ENCODE data around the gene IL24.

Gene IL24

GRCh38 chr1:206945779-206946178, 48.5 kb downstream of the IL24 start:
- TF ChIP-seq CTCF (IDR thresholded peaks at IDR 0.05; ENCODE audit: insufficient read depth, low read length, poor library complexity, severe bottlenecking), result no peak
- no peak for DNase-seq (ENCODE audit: extremely low read depth, insufficient read length)
- H3K36me3 ChIP-seq (ENCODE audit: control insufficient read depth, insufficient read depth, low read length), result no peaks in the 10 kb centered on the region
- no peak overlapping the region for H3K4me3 ChIP-seq (replicated peaks; ENCODE audit: low read depth, low read length)
- H3K27me3 ChIP-seq (replicated peaks; ENCODE audit: control insufficient read depth, insufficient read depth, low read length), result no peaks in the 10 kb centered on the region

- Histone ChIP-seq H3K27me3 (replicated peaks; ENCODE audit: control insufficient read depth, insufficient read depth, low read length) (no peaks in the 10 kb centered on the region), H3K36me3 (ENCODE audit: control insufficient read depth, insufficient read depth, low read length) (no peaks in the 10 kb centered on the region), H3K4me3 (replicated peaks; ENCODE audit: low read depth, low read length) (no peak within 1 kb of the TSS)
- no peak for DNase-seq (ENCODE audit: extremely low read depth, insufficient read length)
- no peak for TF ChIP-seq CTCF (IDR thresholded peaks at IDR 0.05; ENCODE audit: insufficient read depth, low read length, poor library complexity, severe bottlenecking)
These were observed 49.0 kb downstream of the IL24 start, which contains the start of gene PIGR for GRCh38 chr1:206946261-206946660. TSS of gene PIGR (minus strand) at chr1:206946466. CDS start at chr1:206940531, 5,935 bp downstream.

GRCh38 chr1:206947255-206947654, 50.0 kb downstream of the IL24 start:
- no peak overlapping the region for H3K4me3 ChIP-seq (replicated peaks; ENCODE audit: low read depth, low read length)
- H3K27me3 ChIP-seq (replicated peaks; ENCODE audit: control insufficient read depth, insufficient read depth, low read length), result no peaks in the 10 kb centered on the region
- no peak for DNase-seq (ENCODE audit: extremely low read depth, insufficient read length)
- TF ChIP-seq CTCF (IDR thresholded peaks at IDR 0.05; ENCODE audit: insufficient read depth, low read length, poor library complexity, severe bottlenecking), result no peak
- no peaks in the 10 kb centered on the region for H3K36me3 ChIP-seq (ENCODE audit: control insufficient read depth, insufficient read depth, low read length)

- no peak for TF ChIP-seq CTCF (IDR thresholded peaks at IDR 0.05; ENCODE audit: insufficient read depth, low read length, poor library complexity, severe bottlenecking)
- no peak for DNase-seq (ENCODE audit: extremely low read depth, insufficient read length)
- no peaks in the 10 kb centered on the region for H3K36me3 ChIP-seq (ENCODE audit: control insufficient read depth, insufficient read depth, low read length)
- no peak overlapping the region for H3K4me3 ChIP-seq (replicated peaks; ENCODE audit: low read depth, low read length)
- no peaks in the 10 kb centered on the region for H3K27me3 ChIP-seq (replicated peaks; ENCODE audit: control insufficient read depth, insufficient read depth, low read length)
These were observed 52.0 kb downstream of the IL24 start for GRCh38 chr1:206949208-206949607.

GRCh38 chr1:206949641-206950040, 52.4 kb downstream of the IL24 start:
- TF ChIP-seq CTCF (IDR thresholded peaks at IDR 0.05; ENCODE audit: insufficient read depth, low read length, poor library complexity, severe bottlenecking), result no peak
- no peak for DNase-seq (ENCODE audit: extremely low read depth, insufficient read length)
- H3K27me3 ChIP-seq (replicated peaks; ENCODE audit: control insufficient read depth, insufficient read depth, low read length), result no peaks in the 10 kb centered on the region
- H3K4me3 ChIP-seq (replicated peaks; ENCODE audit: low read depth, low read length), result no peak overlapping the region
- no peaks in the 10 kb centered on the region for H3K36me3 ChIP-seq (ENCODE audit: control insufficient read depth, insufficient read depth, low read length)

Data from GM06990 (cell line).